Measurements from ENCODE around the gene MAPK12.

- TF ChIP-seq CTCF (IDR thresholded peaks at IDR 0.05) (no peak), POLR2A (IDR thresholded peaks at IDR 0.05) (no peak)
Observed at GRCh38 chr22:50226063-50226874, 35.2 kb downstream of the MAPK12 start.
